HG03097 (cell line): Measurements from ENCODE around the gene TYMS.

Source experiments
- ATAC-seq: cut with Tn5 transposase; IDR thresholded peaks from one replicate; pipeline ENCODE4 v1.9.1; 2021; ENCODE audit not compliant: unreplicated experiment, low FRiP score

The TYMS gene

GRCh38 chr18:710418-711300 is 53.2 kb downstream of the TYMS start:
- no peak for ATAC-seq

GRCh38 chr18:711310-711656 is 53.8 kb downstream of the TYMS start:
- no peak for ATAC-seq

GRCh38 chr18:711657-712400 is 54.4 kb downstream of the TYMS start:
- peak; percentile 51 for ATAC-seq

GRCh38 chr18:712401-713134 is 55.1 kb downstream of the TYMS start, which contains the start of gene ENOSF1:
Gene ENOSF1, minus strand, starts transcription at chr18:712630. Its CDS starts 43 bp downstream, at chr18:712587.
- ATAC-seq = peak; percentile 80

- ATAC-seq = no peak
Observed at GRCh38 chr18:713135-713490, 55.7 kb downstream of the TYMS start.

GRCh38 chr18:715626-716025 is 58.2 kb downstream of the TYMS start:
- ATAC-seq = no peak

GRCh38 chr18:717003-717402 is 59.5 kb downstream of the TYMS start:
- no peak for ATAC-seq
